SH-SY5Y (cell line): ENCODE results near the gene PFDN1.

Source experiments
- GATA2 ChIP-seq: IDR thresholded peaks from 2 replicates; pipeline ENCODE4 v1.6.1; 2011; ENCODE audit warnings: mild to moderate bottlenecking, low read depth, low read length
- GATA3 ChIP-seq: IDR thresholded peaks from 2 replicates; pipeline ENCODE4 v1.6.1; 2011; ENCODE audit warnings: low read depth, mild to moderate bottlenecking, low read length, moderate library complexity

PFDN1 gene

GRCh38 chr5:140196115-140196814 is 106.6 kb downstream of the PFDN1 start:
- TF ChIP-seq GATA2: no peak
- no peak for TF ChIP-seq GATA3
